ENCODE data around the gene TXNL1. TPM values are rescaled to one million over a fixed set of nuclear protein-coding genes. Genes with fewer than 3 reads are reported as not detected.

TXNL1 gene
- total RNA-seq, 4 donors from 2014 or later, result 5.6 to 67.3 (median 37.1) TPM

DNA sequence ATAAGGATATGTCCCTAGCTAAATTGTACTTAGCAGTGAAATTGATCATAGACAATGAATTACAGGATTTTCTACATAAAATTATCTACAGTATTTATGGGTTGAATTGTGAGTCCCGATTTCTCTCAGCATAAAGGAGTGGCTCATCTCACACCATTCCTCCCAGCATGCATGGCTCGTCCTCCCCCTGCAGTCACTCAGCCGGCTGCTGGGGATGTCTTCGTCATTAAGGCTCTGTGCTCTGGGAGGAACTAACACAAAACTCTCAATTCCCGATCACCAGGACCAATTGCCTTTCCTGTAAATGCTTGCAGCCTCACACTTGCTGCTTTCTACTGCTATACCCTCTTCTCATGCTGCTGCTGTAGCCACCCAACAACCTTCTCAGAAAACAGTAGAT, 75.9 kb downstream of the TXNL1 start:
- no peak overlapping the region for H3K4me3 ChIP-seq
- no peaks in the 10 kb centered on the region for H3K27me3 ChIP-seq
- no peaks in the 10 kb centered on the region for H3K36me3 ChIP-seq
- no peak overlapping the region for H3K27ac ChIP-seq
- TF ChIP-seq POLR2A (IDR thresholded peaks at IDR 0.05) (no peak), CTCF (IDR thresholded peaks at IDR 0.05) (no peak)
- intact Hi-C loops (cut with DNase I; ENCODE audit: low total_unique reads), result no loop called here
- no peaks in the 10 kb centered on the region for H3K9me3 ChIP-seq
- H3K4me1 ChIP-seq, result no peaks in the 10 kb centered on the region
- DNase-seq, result no peak

GRCh38 chr18:56560992-56561391, 77.4 kb downstream of the TXNL1 start:
- TF ChIP-seq CTCF (IDR thresholded peaks at IDR 0.05) (no peak), POLR2A (IDR thresholded peaks at IDR 0.05) (no peak)
- no peaks in the 10 kb centered on the region for H3K36me3 ChIP-seq
- intact Hi-C loops (cut with DNase I; ENCODE audit: low total_unique reads), result no loop called here
- DNase-seq, result no peak
- H3K4me1 ChIP-seq, result no peaks in the 10 kb centered on the region
- no peaks in the 10 kb centered on the region for H3K27me3 ChIP-seq
- no peaks in the 10 kb centered on the region for H3K9me3 ChIP-seq
- no peak overlapping the region for H3K27ac ChIP-seq
- H3K4me3 ChIP-seq, result no peak overlapping the region

GRCh38 chr18:56559044-56559443, 79.3 kb downstream of the TXNL1 start:
- no peaks in the 10 kb centered on the region for H3K4me1 ChIP-seq
- DNase-seq, result no peak
- no peaks in the 10 kb centered on the region for H3K36me3 ChIP-seq
- H3K27ac ChIP-seq, result no peak overlapping the region
- H3K27me3 ChIP-seq, result no peaks in the 10 kb centered on the region
- H3K4me3 ChIP-seq, result no peak overlapping the region
- no peak for TF ChIP-seq CTCF (IDR thresholded peaks at IDR 0.05)
- no peak for TF ChIP-seq POLR2A (IDR thresholded peaks at IDR 0.05)
- no peaks in the 10 kb centered on the region for H3K9me3 ChIP-seq
- intact Hi-C loops (cut with DNase I; ENCODE audit: low total_unique reads), result no loop called here

DNA sequence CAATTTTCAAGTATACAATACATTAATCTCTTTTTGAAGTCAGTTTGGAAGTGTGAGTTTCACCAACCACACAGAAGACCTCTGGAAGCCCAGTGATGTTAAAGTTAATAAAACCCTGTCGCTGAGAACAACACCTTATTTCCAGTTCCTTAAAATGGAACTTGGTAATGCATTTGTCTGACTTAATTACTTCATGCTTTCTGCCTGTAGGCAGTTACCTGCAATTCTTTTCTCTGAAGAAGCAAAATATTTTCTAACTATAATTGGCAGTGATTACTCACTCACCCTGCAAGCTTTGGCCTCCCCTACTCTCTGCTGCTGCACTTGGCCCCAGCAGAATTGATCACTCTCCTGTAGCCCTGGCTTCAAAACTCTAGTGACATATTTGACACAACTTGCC, 81.5 kb downstream of the TXNL1 start:
- H3K27ac ChIP-seq, result no peak overlapping the region
- DNase-seq, result no peak
- H3K4me3 ChIP-seq, result no peak overlapping the region
- no peaks in the 10 kb centered on the region for H3K27me3 ChIP-seq
- TF ChIP-seq POLR2A (IDR thresholded peaks at IDR 0.05), result no peak
- no peak for TF ChIP-seq CTCF (IDR thresholded peaks at IDR 0.05)
- no peaks in the 10 kb centered on the region for H3K36me3 ChIP-seq
- intact Hi-C loops (cut with DNase I; ENCODE audit: low total_unique reads), result no loop called here
- no peaks in the 10 kb centered on the region for H3K9me3 ChIP-seq
- no peaks in the 10 kb centered on the region for H3K4me1 ChIP-seq

GRCh38 chr18:56550121-56550520, 88.3 kb downstream of the TXNL1 start:
- H3K4me1 ChIP-seq, result no peaks in the 10 kb centered on the region
- TF ChIP-seq POLR2A (IDR thresholded peaks at IDR 0.05) (no peak), CTCF (IDR thresholded peaks at IDR 0.05) (no peak)
- no peak for DNase-seq
- intact Hi-C loops (cut with DNase I; ENCODE audit: low total_unique reads), result no loop called here
- no peak overlapping the region for H3K27ac ChIP-seq
- no peaks in the 10 kb centered on the region for H3K9me3 ChIP-seq
- no peaks in the 10 kb centered on the region for H3K27me3 ChIP-seq
- no peak overlapping the region for H3K4me3 ChIP-seq
- no peaks in the 10 kb centered on the region for H3K36me3 ChIP-seq

Other genes starting within 250 kb of the TXNL1 start
- 10 to 100 TPM; 19.2 to 66.2 (median 33.8) TPM for gene WDR7, start 12.8 kb upstream of the TXNL1 start, total RNA-seq

Measured in uterus (tissue), 4 donors.